Ovary (tissue), 3 donors: ENCODE results near the gene RAB6B.

Experiments used
- CTCF ChIP-seq, 3 donors: fragments of 450-650 bp in 2 of 3; fragments of 200-600 bp in 1 of 3; IDR thresholded peaks; one replicate each; pipeline versions ENCODE4 v1.5.1 to v1.8.0; 2016 to 2022; ENCODE audit warnings: antibody characterized with exemption in 3 of 3, mild to moderate bottlenecking in 1 of 3
- POLR2A ChIP-seq: fragments of 450-650 bp; IDR thresholded peaks from one replicate; pipeline ENCODE4 v1.6.1; 2017; ENCODE audit warnings: antibody characterized with exemption, mild to moderate bottlenecking, moderate library complexity
- donor health status: DM: no; HTN: no; CAD: no.

- TF ChIP-seq POLR2A (no peak), CTCF (IDR thresholded peaks at IDR 0.05) (no peak)
These were observed 58.0 kb downstream of the RAB6B start for GRCh38 chr3:133837487-133838295.
